CD4-positive, alpha-beta T cell treated with Interleukin-15 for 4 hours (primary cell): ENCODE data around the gene TMEM129.

Experiments used
- DNase-seq: peaks from one replicate; pipeline ENCODE4 v3.0.0-alpha.2; 2020; ENCODE audit warnings: low spot score

Gene TMEM129, protein sequence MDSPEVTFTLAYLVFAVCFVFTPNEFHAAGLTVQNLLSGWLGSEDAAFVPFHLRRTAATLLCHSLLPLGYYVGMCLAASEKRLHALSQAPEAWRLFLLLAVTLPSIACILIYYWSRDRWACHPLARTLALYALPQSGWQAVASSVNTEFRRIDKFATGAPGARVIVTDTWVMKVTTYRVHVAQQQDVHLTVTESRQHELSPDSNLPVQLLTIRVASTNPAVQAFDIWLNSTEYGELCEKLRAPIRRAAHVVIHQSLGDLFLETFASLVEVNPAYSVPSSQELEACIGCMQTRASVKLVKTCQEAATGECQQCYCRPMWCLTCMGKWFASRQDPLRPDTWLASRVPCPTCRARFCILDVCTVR

DNA sequence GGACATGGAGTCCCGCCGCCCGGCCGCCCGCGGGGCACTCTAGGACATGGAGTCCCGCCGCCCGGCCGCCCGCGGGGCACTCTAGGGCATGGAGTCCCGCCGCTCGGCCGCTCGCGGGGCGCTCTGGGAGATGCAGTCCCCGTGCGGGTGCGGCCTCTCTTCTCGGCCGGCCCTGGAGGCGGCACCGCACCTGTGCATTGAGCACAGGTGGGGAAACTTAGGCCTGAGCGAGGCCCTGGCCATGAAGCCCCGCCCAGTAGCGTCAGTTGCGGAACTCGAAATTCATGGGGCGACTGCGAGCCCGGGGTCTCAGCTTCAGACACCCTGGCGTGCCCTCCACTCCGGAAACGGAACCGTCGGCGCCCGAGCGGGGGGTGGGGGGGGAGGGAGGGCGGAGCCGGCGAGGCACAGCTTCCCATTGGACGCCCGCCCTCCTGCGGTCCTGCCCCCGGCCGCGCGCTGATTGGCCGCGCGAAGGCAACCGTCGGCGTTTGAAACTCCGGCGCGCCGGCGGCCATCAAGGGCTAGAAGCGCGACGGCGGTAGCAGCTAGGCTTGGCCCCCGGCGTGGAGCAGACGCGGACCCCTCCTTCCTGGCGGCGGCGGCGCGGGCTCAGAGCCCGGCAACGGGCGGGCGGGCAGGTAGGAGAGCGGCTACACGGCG is at the start of gene TMEM129, which contains the start of gene TACC3:
Gene TMEM129, minus strand, starts transcription at position 321 of the 663 bp plus-strand sequence. CDS start 486 bp downstream, outside the sequence.
Gene TACC3, plus strand, starts transcription at position 519 of the 663 bp plus-strand sequence. CDS start 1,901 bp downstream, outside the sequence.
- DNase-seq = peak; percentile 96

DNA sequence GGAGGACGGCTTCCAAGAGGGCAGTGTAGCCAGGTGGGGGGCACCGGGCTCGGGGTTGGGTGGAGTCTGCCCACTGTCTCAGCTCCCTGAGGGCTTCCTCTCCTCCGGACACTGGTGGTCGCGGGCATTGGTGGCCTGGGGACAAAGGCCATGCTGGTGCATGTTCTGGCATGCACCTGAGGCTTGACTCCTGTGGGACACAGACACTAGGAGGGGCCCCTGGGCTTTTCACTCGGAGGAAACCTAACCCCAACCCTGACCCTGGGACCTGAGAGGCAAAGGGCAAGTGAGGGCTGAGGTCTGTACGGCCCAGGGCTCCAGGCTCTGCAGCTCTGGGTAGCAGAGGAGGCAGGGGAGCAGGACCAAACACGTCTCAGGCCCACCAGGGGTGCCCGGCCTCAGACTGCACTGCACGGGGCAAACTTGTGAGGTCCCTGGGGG is 49.7 kb upstream of the TMEM129 start:
- DNase-seq = no peak

DNA sequence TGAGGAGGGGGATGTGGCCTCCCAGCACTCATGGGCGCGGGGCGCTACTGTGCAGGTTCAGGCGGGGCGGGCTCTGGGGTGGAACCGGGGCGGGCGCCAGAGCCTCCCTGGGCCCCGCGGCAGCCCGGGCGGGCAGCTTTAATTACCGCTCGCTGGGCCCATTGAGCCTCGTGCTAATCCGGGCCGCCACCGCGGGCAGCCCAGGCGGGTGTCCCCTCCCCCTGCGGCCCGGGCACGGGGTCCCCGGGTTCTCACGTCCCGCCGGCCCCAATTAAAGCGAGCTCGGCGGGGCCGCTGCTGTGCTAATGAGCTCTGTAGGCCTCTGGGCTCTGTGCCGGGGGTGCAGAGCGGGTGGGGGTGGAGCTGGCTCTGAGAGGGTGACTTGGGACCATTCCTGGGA is 49.1 kb upstream of the TMEM129 start:
- DNase-seq = no peak

DNA sequence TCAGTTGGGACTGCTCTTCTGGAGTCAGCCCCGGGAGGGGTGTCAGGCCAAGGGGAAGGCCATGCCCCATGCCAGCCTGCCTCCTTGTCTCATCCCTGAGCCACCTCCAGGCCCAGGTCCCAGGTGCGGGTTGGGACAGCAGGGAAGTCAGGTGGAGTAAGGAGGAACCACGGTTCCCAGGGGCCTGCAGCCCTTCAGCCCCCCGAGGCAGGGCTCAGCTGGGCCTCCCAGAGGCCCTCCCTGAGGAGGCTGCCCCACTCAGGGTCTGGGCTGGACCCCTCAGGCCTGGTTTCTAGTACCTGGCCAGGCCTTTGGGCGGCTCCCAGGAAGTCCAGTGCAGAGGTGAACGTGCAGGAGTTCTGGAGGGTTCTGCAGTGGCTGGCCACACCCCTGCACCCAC is 48.6 kb upstream of the TMEM129 start:
- no peak for DNase-seq

DNA sequence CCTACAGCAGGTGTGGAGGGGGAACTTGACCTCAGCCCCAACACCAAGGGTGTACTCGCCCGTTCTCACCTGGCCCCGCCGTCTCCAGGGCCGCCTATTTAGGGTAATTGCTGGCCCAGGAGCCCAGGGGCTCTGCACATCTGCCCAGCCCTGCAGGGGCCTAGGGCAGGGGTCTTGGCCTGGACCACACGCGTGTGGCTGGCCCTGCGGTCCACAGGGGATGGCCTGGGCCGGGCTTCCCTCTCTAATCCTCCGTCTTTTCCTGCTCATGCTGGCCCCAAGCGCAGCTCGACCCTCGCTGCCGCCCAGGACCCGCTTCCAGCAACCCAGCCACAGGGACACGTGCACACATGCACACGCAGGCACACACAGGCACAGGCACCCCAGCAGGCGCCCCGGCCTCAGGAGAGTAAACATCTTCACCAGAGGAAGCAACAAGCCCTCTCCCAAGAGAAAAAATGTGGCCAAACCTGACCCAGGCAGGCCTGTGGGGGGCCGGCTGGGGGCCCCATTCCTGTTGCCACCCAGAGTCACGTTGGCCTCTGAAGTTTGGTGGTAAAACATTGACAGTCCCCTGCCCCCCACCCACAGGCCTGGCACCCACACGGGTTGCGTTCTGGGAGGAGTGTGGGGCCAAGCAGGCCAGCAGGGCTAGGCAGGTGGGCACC is 47.4 kb upstream of the TMEM129 start:
- no peak for DNase-seq

DNA sequence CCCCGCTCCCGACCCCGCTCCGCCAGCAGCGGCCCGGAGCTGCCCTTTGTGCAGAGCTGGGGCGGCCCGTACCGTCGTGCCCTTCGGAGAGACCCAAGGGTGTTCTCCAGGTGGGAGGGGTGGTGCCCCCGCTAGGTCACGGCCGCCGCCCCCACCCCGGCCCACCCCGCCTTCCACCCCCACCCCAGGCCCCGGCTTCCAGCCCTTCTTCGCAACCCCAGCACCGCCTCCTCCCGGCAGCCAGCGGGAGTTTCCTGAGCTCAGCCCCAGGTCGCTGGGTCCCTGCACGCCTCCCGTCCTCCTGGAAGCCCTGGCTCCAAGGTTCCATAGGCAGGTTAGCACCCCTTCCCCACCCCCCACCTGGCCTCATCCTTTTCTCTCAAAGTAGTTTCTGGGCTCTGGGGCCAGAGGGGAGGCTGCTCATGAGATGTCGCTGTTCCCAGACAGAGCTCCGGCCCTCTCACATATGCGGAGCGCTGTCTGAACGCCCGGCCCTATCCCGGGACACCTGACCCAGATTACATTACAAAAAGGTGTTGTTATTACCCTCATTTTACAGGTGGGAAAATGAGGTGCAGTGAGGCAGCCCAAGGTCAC is 46.7 kb upstream of the TMEM129 start:
- DNase-seq = no peak

DNA sequence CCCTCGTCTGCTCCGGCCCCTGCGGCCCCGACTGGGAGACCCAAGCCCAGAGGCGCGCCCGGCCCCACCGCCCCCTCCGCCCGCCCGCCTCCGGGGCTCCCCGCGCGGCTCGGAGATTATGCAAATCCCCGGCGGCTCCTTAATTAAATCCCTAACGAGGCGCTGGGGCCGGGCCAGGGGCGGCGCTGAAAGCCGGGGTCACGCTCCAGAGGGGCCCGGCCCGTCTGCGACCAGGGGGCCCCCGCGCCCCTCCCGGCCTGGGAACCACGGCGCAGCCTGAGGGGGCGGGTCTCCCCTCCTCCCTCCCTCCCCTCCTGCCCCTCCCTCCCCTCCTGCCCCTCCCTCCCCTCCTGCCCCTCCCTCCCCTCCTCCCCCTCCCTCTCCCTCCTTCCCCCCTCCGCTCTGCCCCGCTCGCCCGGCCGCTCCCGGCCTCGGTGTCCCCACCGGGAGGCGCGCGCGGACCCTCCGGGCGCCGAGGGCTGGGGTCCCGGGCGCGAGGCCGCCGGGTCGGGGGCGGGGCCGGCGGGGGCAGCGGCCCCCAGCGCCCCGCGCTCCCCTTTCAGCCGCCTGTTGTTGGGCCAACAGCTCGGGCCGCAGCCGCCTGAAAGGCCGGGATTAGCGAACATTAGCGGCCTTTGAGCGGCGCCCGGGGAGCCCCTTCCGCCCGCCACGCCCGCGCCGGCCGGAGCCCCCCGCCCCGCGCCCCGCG is 46.1 kb upstream of the TMEM129 start:
- DNase-seq = no peak

DNA sequence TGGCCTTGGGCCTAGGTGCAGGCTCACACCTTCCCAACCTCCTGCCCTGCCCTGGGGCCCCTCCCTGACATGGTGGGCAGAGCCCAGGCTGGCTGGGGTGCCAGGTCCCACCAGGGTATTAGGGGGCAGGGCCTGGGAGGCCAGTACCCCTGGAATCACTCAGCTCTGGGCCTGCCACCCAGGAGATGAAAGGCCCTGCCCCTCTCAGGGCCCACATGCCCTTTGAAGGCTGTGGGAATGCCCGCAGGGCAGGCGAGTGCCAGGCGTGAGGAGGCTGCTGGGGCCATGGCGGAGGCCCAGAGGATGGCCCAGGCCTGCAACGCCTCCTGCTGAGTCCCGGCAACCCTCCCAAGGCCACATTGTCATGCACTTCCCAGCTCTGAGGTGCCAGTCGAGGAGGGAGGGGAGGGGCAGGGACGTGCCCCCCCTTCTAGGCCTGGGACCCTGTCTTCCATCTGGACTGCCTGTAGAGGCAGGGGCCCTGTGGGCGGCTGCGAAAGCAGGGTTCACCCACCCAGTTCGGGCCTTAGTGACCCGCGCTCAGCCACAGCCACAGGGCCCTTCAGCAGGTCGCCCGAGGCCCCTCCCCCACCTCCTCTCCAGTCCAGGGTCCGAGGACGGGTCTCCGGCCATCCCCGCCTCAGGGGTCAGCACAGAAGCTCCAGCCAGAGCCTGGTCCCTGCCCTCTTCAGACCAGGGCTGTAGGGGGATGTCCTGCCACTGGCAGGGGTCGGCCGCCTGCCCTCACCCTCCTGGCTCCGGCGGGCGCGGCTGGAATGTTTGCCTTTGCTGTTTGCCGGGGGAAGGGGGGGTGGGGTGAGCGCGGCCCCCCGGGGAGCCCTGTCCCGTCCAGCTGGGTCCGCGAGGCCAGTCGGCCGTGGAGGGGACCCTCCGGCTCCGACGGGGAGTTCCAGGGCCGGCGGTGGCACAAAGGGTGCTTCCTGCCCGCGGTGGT is 45.3 kb upstream of the TMEM129 start:
- no peak for DNase-seq

DNA sequence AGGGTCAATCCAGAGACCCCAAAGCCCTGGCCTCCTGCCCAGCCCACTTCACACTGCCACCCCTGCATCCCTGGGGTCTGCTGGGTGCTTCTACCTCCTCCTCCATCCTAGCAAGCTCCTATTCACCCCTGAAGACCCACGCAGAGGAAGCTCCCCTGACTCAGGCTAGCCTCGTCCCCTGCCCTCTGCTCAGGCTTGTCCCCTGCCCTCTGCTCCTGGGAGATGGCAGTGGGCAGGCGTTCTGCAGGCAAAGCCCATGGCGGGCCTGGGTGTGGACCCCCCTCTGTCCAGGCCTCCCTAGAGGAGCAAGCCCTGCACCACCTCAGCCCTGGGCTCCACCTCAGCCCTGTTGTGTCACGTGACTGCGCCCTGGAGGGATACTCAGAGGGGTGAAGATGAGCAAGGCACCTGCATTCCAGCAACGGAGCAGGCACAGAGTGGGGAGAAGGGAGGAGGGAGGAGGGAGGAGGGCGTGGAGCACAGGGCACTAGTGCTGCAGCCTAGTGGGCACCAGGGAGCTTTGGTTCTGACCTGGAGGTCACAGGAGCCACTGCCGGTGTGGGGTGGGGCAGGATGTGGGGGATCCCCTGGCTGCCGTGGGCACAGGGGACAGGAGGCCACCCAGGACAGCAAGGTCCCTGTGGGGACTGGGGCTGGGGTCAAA is 44.4 kb upstream of the TMEM129 start:
- DNase-seq = no peak

DNA sequence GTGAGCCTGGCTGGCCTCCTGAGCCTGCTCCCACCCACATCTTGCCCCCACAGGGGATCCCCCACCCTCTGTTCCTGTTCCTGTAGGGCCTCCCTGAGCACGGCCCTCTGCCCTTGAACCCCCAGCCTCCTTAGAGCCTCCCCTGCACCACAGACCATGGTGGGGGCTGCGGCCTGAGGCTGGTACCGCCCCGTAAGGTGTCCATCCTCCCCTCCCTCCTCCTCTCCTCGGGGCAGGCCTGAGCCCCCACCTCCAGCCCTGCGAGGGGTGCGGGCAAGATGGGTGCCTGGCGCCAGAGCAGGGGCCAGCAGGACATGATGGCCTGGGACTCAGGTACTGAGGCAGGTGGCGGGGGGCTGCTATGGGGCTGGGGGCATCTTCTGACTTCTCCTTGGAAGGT is 43.5 kb upstream of the TMEM129 start:
- no peak for DNase-seq

DNA sequence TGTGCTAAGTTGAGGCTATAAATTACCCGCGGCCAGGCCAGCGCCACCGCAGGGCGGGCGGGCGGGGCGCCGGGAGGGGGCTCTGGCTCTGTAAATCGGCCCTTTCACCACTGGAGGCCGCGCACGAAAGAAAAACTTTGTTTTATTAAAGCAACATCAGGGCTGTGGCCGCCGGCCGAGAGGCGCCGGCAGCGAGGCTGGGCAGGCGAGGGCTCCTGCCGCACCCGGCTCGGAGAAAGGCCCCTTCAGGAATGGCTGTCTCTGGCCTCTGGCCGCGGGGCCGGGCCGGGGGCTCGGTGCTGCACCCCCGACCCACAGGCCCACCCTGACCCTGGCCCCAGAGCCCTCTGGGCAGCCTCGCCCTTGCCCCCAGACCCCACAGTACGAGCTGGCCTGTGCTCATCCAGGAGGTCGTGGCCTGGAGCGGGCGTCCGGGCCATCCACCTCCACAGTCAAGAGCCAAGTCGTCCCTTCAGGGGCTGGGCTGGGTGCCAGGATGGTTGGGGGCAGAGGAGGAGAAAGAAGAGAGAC is 42.5 kb upstream of the TMEM129 start:
- no peak for DNase-seq

DNA sequence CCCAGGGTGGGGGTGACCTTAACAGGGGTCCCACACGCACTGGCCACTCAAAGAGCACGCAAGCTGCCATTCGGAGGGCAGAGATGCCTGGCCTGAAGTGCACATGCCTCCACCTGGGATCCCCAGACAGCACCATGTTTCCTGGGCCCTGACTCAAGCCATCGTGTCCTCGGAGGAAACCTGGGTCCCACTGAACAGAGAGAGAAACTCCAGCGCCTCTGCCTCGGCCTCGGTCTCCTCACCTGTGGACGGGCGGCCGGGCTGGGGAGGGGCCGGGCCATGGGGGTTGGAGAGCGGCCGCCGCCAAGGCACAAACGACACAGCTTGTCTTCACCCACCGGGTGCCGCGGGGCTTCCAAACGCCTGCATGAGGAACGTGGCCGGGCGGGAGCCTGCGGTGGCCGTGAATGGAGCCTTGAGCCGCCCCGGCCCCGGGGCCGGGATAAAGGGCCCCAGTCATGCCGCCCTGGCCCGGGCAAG is 42.0 kb upstream of the TMEM129 start:
- DNase-seq = no peak

DNA sequence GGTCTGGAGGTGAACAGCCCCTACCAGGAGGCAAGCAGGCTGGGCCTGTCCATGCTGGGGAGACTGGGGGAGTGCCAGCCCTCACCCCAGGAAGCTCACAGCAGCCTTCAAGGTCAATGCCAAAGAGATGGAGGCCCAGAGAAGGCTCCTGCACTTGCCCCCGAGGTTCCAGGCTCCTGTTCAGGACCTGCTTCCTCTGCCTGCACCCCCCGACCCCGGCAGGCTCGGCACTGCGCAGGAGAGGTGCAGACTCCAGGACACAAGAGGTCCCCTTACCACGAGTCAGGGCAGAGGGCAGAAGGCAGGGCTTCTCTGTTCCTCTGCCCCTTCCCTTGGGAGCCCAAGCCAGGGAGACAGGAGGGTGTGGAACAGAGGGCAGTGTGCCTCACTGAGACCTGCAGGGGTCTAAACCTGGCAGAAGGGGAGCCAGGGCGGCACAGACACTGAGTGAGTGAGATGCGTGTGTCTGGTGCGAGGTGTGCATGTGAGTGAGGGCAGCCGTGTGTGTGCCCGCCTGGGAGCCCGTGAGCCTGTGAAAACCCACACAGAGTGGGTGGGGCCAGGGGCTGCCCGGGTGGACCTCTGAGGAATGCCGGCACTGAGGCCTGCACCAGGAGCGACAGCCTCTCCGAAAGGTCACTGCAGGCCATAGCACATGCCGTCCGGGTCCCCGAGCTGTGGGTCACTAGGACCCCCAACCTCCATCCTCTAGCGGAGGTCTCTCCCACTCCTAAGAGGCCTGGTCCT is 41.3 kb upstream of the TMEM129 start:
- DNase-seq = no peak

DNA sequence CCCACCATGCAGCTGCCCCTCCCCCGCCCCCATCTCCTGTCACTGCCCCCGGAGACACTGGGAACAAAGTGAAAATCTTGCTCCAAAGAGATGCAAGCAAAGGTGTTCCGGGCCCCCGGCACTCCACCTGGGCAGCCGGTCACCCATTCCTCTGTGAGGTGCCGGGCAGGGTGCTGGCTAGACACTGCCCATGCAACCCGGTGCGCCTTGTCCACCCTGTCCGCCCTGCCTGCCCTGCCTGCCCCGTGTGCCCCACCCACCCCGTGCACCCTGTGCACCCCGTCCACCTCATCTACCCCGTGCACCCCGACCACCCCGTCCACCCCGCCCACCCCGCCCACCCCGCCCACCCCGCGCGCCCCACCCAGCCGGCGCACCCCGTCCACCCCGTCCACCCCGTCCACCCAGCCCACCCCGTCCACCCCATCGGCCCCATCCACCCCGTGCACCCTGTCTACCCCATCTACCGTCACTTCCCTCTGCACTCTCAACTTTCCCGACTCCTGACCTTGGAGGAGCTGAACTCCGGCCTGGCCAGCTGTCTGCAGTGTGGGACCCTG is 40.1 kb upstream of the TMEM129 start:
- DNase-seq = no peak

DNA sequence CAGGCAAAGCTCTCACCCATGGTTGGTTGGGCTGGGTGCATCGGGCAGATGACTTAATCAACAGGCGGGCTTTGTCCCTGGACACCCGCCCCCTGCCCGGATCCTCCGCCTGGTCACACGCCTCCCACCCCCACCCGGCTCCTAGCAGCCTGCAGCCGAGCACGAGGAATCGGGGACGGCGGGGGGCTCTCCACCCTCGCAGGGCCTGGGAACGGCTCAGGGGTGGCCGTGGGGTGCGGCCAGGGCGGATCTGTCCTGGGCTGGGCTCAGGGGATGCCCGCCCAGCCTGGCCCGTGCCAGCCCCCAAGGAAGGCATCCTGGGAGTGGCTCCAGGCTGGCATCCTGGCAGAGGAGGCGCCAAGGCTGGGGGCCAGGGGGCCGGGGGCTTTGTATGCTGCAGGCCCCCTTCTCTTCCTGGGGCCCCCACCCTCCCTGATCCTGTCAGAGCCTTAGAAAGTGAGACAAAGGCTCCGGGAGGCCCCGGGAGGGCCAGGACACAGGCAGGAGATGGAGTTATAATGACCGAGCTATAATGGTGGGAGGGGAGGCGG is 39.5 kb upstream of the TMEM129 start:
- no peak for DNase-seq

DNA sequence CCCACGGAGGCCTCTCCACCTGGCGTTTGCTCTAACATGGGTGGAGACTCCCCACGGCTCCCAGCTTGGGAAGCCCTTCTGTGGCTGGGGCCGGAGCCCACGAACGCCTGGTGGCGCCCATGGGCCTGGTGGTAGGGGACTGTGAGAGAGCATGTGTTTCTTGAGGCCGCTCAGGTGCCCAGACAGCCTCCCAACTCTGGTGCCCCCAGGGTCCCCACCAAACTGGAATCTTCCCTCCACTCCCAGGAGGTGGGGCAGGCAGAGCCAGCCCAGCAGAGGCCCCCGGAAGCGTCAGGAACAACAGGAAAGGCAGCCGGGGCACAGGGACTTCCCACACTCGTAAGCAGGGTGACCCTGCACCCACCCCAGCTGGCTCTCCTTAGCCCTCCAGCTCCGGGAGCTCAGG is 38.7 kb upstream of the TMEM129 start:
- DNase-seq = no peak

DNA sequence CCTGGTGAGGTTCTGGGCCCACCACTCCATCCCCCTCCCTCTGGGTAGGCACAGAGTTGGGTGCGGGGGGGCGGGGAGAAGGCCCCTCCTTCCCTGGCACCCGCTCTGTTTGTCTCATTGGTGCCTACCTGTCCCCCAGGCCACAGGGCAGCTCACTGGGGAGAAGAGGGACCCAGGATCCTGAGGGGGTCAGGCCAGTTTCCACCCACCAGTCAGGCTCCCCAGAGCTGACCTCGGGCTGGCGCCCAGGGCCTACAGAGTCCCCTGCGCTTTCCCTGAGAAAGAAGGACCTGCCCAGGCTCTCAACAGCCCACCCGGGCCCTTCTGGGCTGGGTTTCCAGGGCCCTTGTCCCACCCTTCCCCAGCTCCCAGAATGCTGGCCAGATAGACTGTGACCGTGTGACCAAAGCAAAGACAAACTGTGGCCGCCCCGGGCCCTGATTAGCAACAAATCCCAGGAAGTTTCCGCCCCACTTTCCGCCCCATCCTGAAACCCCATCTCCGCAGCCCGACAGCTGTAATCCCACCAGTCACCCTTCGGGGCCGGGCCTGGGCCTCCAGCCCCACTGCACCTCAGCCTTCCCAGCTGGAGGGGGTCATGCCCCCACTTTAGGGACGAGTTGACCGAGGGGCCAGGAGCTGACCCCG is 38.2 kb upstream of the TMEM129 start:
- DNase-seq = no peak
